Esophagus muscularis mucosa (tissue), 4 donors: ENCODE results near the gene PRR29.

Source experiments
- EP300 ChIP-seq: sonication (generic); formaldehyde crosslinking; IDR thresholded peaks from one replicate; pipeline ENCODE4 v1.6.1; 2017; ENCODE audit warnings: antibody characterized with exemption
- POLR2A ChIP-seq: fragments of 450-650 bp; IDR thresholded peaks from one replicate; pipeline ENCODE4 v1.6.1; 2017; ENCODE audit warnings: antibody characterized with exemption, moderate library complexity, mild to moderate bottlenecking, low read depth
- POLR2AphosphoS5 ChIP-seq, 2 donors: sonication (generic); formaldehyde crosslinking; IDR thresholded peaks; one replicate each; pipeline ENCODE4 v1.6.1; 2017; ENCODE audit warnings: antibody characterized with exemption in 2 of 2
- TF ChIP-seq, protein P1 (sequence below), 3 experiments: fragments of 200-600 bp in 2 of 3; fragments of 450-650 bp in 1 of 3; sonication (generic) in 2 of 3; IDR thresholded peaks; one replicate each; pipeline ENCODE4 v1.5.1; 2017 to 2019; ENCODE audit warnings: antibody characterized with exemption in 3 of 3, mild to moderate bottlenecking in 2 of 3, moderate library complexity in 1 of 3

DNA sequence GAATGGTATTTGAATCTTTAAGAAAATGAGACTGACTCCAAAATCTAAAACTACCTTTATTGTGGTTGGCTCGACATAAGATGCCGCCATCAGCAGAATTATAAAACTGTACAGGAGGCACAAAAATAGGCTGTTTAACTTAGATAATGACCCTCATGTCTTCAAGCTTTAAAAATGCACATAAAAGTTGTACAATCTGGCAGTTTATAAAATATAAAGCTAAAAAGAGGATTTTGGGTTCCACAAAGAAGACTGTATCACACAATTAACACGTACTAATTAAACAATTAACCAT, 40.9 kb downstream of the PRR29 start:
- TF ChIP-seq, protein P1, sequence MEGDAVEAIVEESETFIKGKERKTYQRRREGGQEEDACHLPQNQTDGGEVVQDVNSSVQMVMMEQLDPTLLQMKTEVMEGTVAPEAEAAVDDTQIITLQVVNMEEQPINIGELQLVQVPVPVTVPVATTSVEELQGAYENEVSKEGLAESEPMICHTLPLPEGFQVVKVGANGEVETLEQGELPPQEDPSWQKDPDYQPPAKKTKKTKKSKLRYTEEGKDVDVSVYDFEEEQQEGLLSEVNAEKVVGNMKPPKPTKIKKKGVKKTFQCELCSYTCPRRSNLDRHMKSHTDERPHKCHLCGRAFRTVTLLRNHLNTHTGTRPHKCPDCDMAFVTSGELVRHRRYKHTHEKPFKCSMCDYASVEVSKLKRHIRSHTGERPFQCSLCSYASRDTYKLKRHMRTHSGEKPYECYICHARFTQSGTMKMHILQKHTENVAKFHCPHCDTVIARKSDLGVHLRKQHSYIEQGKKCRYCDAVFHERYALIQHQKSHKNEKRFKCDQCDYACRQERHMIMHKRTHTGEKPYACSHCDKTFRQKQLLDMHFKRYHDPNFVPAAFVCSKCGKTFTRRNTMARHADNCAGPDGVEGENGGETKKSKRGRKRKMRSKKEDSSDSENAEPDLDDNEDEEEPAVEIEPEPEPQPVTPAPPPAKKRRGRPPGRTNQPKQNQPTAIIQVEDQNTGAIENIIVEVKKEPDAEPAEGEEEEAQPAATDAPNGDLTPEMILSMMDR (IDR thresholded peaks at IDR 0.05): no peak
- no peak for TF ChIP-seq POLR2A
- TF ChIP-seq POLR2AphosphoS5 (IDR thresholded peaks at IDR 0.05): no peak
- no peak for TF ChIP-seq EP300
